Small intestine (tissue), 7 donors: ENCODE data around the gene MTFR2. TPM values are rescaled to one million over a fixed set of nuclear protein-coding genes. Genes with fewer than 3 reads are reported as not detected.
A peak's percentile ranks its signal among the peaks of the same experiment; 100 is the strongest.
"Not testable (repeated sequence)": the region's sequence is repeated elsewhere in the genome, so short reads cannot be mapped to it uniquely, and the experiment has no call there.

ENCODE experiments used
- DNase-seq, 2 donors: peaks; one replicate each; pipeline versions ENCODE4 v3.0.0 to v3.0.0-alpha.2; 2013
- FAIRE-seq: peaks from 2 replicates; lab custom pipeline; 2012; peaks lifted over from hg19 to GRCh38; lab: Jason Lieb, UNC
- H3K27ac ChIP-seq, 3 donors: one replicate each; pipeline ENCODE4 v1.5.1; 2013; ENCODE audit warnings: low read length in 2 of 3, mild to moderate bottlenecking in 2 of 3, control low read depth in 1 of 3, inconsistent platforms in 1 of 3, low read depth in 1 of 3, moderate library complexity in 1 of 3
- H3K27me3 ChIP-seq, 3 donors: one replicate each; pipeline ENCODE4 v1.6.1; 2013; ENCODE audit warnings: low read length in 3 of 3, inconsistent platforms in 1 of 3; ENCODE audit not compliant: control insufficient read depth in 3 of 3, insufficient read depth in 3 of 3
- H3K36me3 ChIP-seq, 3 donors: one replicate each; pipeline ENCODE4 v1.6.1; 2013; ENCODE audit warnings: low read length in 3 of 3, inconsistent platforms in 1 of 3, low read depth in 1 of 3, mild to moderate bottlenecking in 1 of 3, moderate library complexity in 1 of 3; ENCODE audit not compliant: control insufficient read depth in 3 of 3, insufficient read depth in 2 of 3
- H3K4me1 ChIP-seq, 3 donors: one replicate each; pipeline ENCODE4 v1.6.1; 2013; ENCODE audit warnings: low read length in 2 of 3, inconsistent platforms in 1 of 3, low read depth in 1 of 3, mild to moderate bottlenecking in 1 of 3, moderate library complexity in 1 of 3; ENCODE audit not compliant: control insufficient read depth in 3 of 3, insufficient read depth in 2 of 3
- H3K4me3 ChIP-seq, 3 donors: one replicate each; pipeline ENCODE4 v1.5.1; 2013; ENCODE audit warnings: low read length in 3 of 3, control low read depth in 1 of 3, inconsistent platforms in 1 of 3, low read depth in 1 of 3, mild to moderate bottlenecking in 1 of 3, moderate library complexity in 1 of 3
- H3K9me3 ChIP-seq, 2 donors: one replicate each; pipeline ENCODE4 v1.6.1; 2013; ENCODE audit warnings: low read depth in 1 of 2, low read length in 1 of 2; ENCODE audit not compliant: control insufficient read depth in 2 of 2, insufficient read depth in 1 of 2
- WGBS, 3 donors: extraction: QIAGEN DNeasy Blood & Tissue Kit; methylation state at CpG; one replicate each; pipeline ENCODE4 v1.1.7; 2013; 5-methylcytosine and 5-hydroxymethylcytosine counted together
- polyA plus RNA-seq, 4 donors: library from polyadenylated mRNA; stranded (reverse) in 3 of 4; unstranded in 1 of 4; fragments of 200-250 nt in 3 of 4; fragments of 120-200 nt in 1 of 4; gene quantifications; one replicate each; pipeline versions ENCODE4 v1.2.1 to v1.2.3, GENCODE V29; 2013
- donor health status: healthy with polysubstance abuse.
- donor health status: control.
- donor health status: control.
- donor health status: Bipolar disorder and iron deficiency.
- donor health status: healthy.

Gene MTFR2
- polyA plus RNA-seq, 4 donors, result 0.54 to 6.5 (median 1.8) TPM

GRCh38 chr6:136228814-136229213 lies 21.3 kb downstream of the MTFR2 start:
- FAIRE-seq (no peak), DNase-seq (no peak)
- Histone ChIP-seq H3K4me3 (no peak overlapping the region), H3K9me3 (no peaks in the 10 kb centered on the region), H3K27me3 (no peaks in the 10 kb centered on the region), H3K27ac (no peak overlapping the region), H3K36me3 (no peaks in the 10 kb centered on the region), H3K4me1 (peaks cover 0 to 26% (median 5%) of the 10 kb centered on the region in 3 donors)
- WGBS, 3 donors, result 72 to 95% (median 80%) methylated on average over 2 of the region's 2 CpGs

GRCh38 chr6:136226674-136227377 lies 23.3 kb downstream of the MTFR2 start:
- FAIRE-seq (no peak), DNase-seq (peak; percentile 60 to 87)
- Histone ChIP-seq H3K27ac (peak overlapping the region; percentile 28 to 79 (median 54)), H3K27me3 (no peaks in the 10 kb centered on the region), H3K4me3 (peak overlapping the region in 2 of 3 donors; percentile 22 to 44), H3K36me3 (no peaks in the 10 kb centered on the region), H3K4me1 (peaks cover 0 to 26% (median 5%) of the 10 kb centered on the region in 3 donors), H3K9me3 (no peaks in the 10 kb centered on the region)
- 24 to 55% (median 47%) methylated on average over 4 of the region's 4 CpGs for WGBS, 3 donors

GRCh38 chr6:136226027-136226673 lies 24.0 kb downstream of the MTFR2 start:
- Histone ChIP-seq H3K36me3 (no peaks in the 10 kb centered on the region), H3K27ac (peak overlapping the region in 1 of 3 donors; percentile 79), H3K27me3 (no peaks in the 10 kb centered on the region), H3K4me3 (peak overlapping the region in 2 of 3 donors; percentile 22 to 44), H3K4me1 (peaks cover 0 to 26% (median 5%) of the 10 kb centered on the region in 3 donors), H3K9me3 (no peaks in the 10 kb centered on the region)
- FAIRE-seq (no peak), DNase-seq (peak; percentile 60 to 78)
- WGBS, 3 donors, result 18 to 23% (median 18%) methylated on average over 12 of the region's 12 CpGs

- H3K4me3 ChIP-seq, result no peak overlapping the region
- FAIRE-seq (no peak), DNase-seq (no peak)
- H3K9me3 ChIP-seq, result no peaks in the 10 kb centered on the region
- no peaks in the 10 kb centered on the region for H3K36me3 ChIP-seq
- WGBS, 3 donors, result 54 to 69% (median 54%) methylated on average over 5 of the region's 5 CpGs
- peaks cover 0 to 23% (median 5%) of the 10 kb centered on the region in 3 donors for H3K4me1 ChIP-seq
- no peaks in the 10 kb centered on the region for H3K27me3 ChIP-seq
- no peak overlapping the region for H3K27ac ChIP-seq
Observed at GRCh38 chr6:136225496-136225895, 24.6 kb downstream of the MTFR2 start.

GRCh38 chr6:136224974-136225373 lies 25.1 kb downstream of the MTFR2 start:
- 93 to 96% (median 95%) methylated on average over 4 of the region's 4 CpGs for WGBS, 3 donors

GRCh38 chr6:136216503-136217401 lies 33.4 kb downstream of the MTFR2 start:
- H3K36me3 ChIP-seq, result no peaks in the 10 kb centered on the region
- H3K4me1 ChIP-seq, result no peaks in the 10 kb centered on the region
- FAIRE-seq, result no peak
- H3K4me3 ChIP-seq, result no peak overlapping the region
- WGBS, 3 donors, result 84 to 87% (median 84%) methylated on average over 10 of the region's 10 CpGs
- H3K27me3 ChIP-seq, result no peaks in the 10 kb centered on the region
- H3K27ac ChIP-seq, result no peak overlapping the region
- no peaks in the 10 kb centered on the region for H3K9me3 ChIP-seq
- no peak for DNase-seq

More at GRCh38 chr6:136224974-136225373, 25.1 kb downstream of the MTFR2 start:
- not testable (repeated sequence) for FAIRE-seq, H3K27me3 ChIP-seq, H3K27ac ChIP-seq, H3K4me3 ChIP-seq, H3K9me3 ChIP-seq, DNase-seq, H3K36me3 ChIP-seq
- H3K4me1 ChIP-seq, result peaks cover 0 to 22% (median 5%) of the 10 kb centered on the region in 3 donors

GRCh38 chr6:136213853-136214252 lies 36.3 kb downstream of the MTFR2 start:
- H3K4me1 ChIP-seq, result no peaks in the 10 kb centered on the region
- no peaks in the 10 kb centered on the region for H3K9me3 ChIP-seq
- FAIRE-seq (no peak), DNase-seq (no peak)
- no peaks in the 10 kb centered on the region for H3K36me3 ChIP-seq
- no peak overlapping the region for H3K27ac ChIP-seq
- H3K27me3 ChIP-seq, result no peaks in the 10 kb centered on the region
- H3K4me3 ChIP-seq, result no peak overlapping the region

GRCh38 chr6:136213012-136213539 lies 37.0 kb downstream of the MTFR2 start:
- WGBS, 3 donors, result 77 to 88% (median 85%) methylated on average over 5 of the region's 5 CpGs
- no peaks in the 10 kb centered on the region for H3K9me3 ChIP-seq
- H3K4me3 ChIP-seq, result no peak overlapping the region
- no peaks in the 10 kb centered on the region for H3K36me3 ChIP-seq
- H3K27me3 ChIP-seq, result no peaks in the 10 kb centered on the region
- no peaks in the 10 kb centered on the region for H3K4me1 ChIP-seq
- DNase-seq (no peak), FAIRE-seq (no peak)
- no peak overlapping the region for H3K27ac ChIP-seq
